Prostate gland (tissue), 2 donors: Measurements from ENCODE around the gene MAB21L3. TPM values are rescaled to one million over a fixed set of nuclear protein-coding genes. Genes with fewer than 3 reads are reported as not detected.

Experiments used
- DNase-seq: peaks from one replicate; pipeline ENCODE4 v3.0.0-alpha.2; 2019; ENCODE audit warnings: low spot score
- H3K27ac ChIP-seq, 2 donors: fragments of 200-600 bp; sonication (generic); 2 replicates each; pipeline ENCODE4 v1.5.1; 2017 to 2019
- H3K27me3 ChIP-seq: fragments of 200-600 bp; sonication (generic); replicated peaks from 2 replicates; pipeline ENCODE4 v1.5.1; 2019; ENCODE audit not compliant: insufficient read depth
- H3K36me3 ChIP-seq, 2 donors: fragments of 200-600 bp; sonication (generic); 1 replicate in 1 of 2; 2 replicates in 1 of 2; pipeline versions ENCODE4 v1.5.1 to v1.8.1; 2017 to 2019
- H3K4me1 ChIP-seq: fragments of 200-600 bp; sonication (generic); replicated peaks from 2 replicates; pipeline ENCODE4 v1.5.1; 2019
- H3K4me3 ChIP-seq, 2 donors: fragments of 200-600 bp; sonication (generic); 2 replicates each; pipeline ENCODE4 v1.5.1; 2017 to 2019
- H3K9me3 ChIP-seq: fragments of 200-600 bp; sonication (generic); 2 replicates; pipeline ENCODE4 v1.5.1; 2017
- CTCF ChIP-seq, 4 experiments: fragments of 200-600 bp in 2 of 4; fragments of 450-650 bp in 2 of 4; sonication (generic) in 2 of 4; IDR thresholded peaks; 1 replicate in 3 of 4; 2 replicates in 1 of 4; pipeline ENCODE4 v1.5.1; 2016 to 2019; ENCODE audit warnings: antibody characterized with exemption in 4 of 4, mild to moderate bottlenecking in 2 of 4, moderate library complexity in 2 of 4
- POLR2A ChIP-seq: fragments of 450-650 bp; IDR thresholded peaks from one replicate; pipeline ENCODE4 v1.6.1; 2016; ENCODE audit warnings: antibody characterized with exemption, mild to moderate bottlenecking
- POLR2AphosphoS5 ChIP-seq: sonication (generic); formaldehyde crosslinking; IDR thresholded peaks from one replicate; pipeline ENCODE4 v1.6.1; 2017; ENCODE audit warnings: antibody characterized with exemption
- WGBS: methylation state at CpG from one replicate; pipeline ENCODE4 v1.1.5; 2018; 5-methylcytosine and 5-hydroxymethylcytosine counted together
- intact Hi-C: fragments of 100-400 bp; cut with DNase I; formaldehyde crosslinking; loops from one replicate; pipeline ENCODE4 v1.14.2; 2022
- total RNA-seq, 2 donors: library from RNA; depleted of rRNA; stranded (reverse); fragments of >200 nt; gene quantifications; one replicate each; pipeline ENCODE4 v1.1.0, GENCODE V29; 2016

Gene MAB21L3
- total RNA-seq, 2 donors from 2014 or later: 4.4 to 4.7 TPM

DNA sequence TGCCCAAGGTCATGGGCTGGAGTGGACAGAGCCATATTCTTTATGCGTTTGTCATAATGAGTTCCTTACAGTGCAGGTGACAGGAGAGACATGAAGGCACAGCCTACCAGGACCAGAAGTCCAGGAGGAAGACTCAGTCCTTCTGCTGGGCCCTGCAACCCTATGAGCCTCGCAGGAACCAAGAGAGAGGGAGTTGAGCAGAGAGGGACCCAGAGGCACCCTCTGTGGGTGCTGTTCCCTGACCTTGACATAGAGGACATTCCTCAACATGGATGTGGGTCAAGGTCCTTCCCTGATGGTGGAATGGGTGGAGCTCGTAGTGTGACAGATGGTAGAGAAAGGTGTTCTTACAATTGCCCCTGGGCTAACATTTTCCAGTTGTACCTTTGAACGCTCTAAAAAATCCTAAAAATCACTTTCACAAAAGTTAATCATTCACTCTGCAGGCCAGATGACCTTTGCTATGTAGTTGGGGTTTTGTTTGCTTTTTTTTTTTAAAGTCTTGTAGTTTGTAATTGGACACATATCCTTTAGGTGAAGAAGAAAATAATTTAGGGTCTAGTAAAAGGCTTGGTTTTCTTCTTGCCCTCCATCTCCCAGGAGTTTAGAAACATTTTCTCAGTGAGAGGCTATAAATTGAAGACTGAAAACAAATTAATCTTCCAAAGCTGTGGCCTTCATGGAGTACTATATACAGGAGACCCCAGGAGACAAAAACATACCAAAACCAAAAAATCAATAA, 41.9 kb downstream of the MAB21L3 start:
- TF ChIP-seq CTCF (IDR thresholded peaks at IDR 0.05): no peak
- no peak for TF ChIP-seq POLR2AphosphoS5
- TF ChIP-seq POLR2A: no peak
- no peak for DNase-seq
- 96% methylated on average over 4 of the region's 4 CpGs for WGBS
- no peaks in the 10 kb centered on the region for H3K27me3 ChIP-seq
- intact Hi-C loops: loop anchor here (1.0 to 2.0 kb wide), 2 partner anchors 16 to 332 kb away; no protein-coding TSS in a partner anchor
- H3K27ac ChIP-seq: no peak overlapping the region
- no peak overlapping the region for H3K4me3 ChIP-seq
- H3K9me3 ChIP-seq: no peaks in the 10 kb centered on the region
- H3K36me3 ChIP-seq: no peaks in the 10 kb centered on the region
- no peaks in the 10 kb centered on the region for H3K4me1 ChIP-seq

- no peaks in the 10 kb centered on the region for H3K4me1 ChIP-seq
- no peaks in the 10 kb centered on the region for H3K9me3 ChIP-seq
- H3K27ac ChIP-seq: no peak overlapping the region
- no peaks in the 10 kb centered on the region for H3K36me3 ChIP-seq
- TF ChIP-seq CTCF (IDR thresholded peaks at IDR 0.05): no peak
- no peak for TF ChIP-seq POLR2AphosphoS5
- no peak for TF ChIP-seq POLR2A
- DNase-seq: no peak
- intact Hi-C loops: loop anchor here (2.0 kb wide), 1 partner anchor 15 kb away; no protein-coding TSS in a partner anchor
- H3K4me3 ChIP-seq: no peak overlapping the region
- H3K27me3 ChIP-seq: no peaks in the 10 kb centered on the region
Observed at GRCh38 chr1:116153692-116154031, 42.5 kb downstream of the MAB21L3 start.

DNA sequence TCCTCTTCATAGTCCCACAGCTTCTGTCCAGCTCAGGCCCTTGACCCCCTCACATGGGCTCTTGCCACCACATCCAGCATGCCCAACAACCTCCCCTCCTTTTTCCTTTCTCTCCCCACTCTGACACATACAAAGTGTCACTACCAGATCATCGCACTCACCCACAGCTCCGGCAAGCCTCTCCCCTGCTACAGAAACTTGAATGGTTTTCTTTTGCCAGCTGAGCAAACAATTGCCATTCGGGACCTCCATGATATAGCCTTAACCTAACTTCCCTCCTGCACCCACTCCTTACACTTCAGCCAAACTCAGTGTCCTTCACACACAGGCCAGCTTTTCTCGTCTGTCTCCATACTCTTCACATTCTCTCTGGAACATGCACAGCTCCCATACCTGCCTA, 43.3 kb downstream of the MAB21L3 start:
- intact Hi-C loops: no loop called here
- Histone ChIP-seq H3K27ac (no peak overlapping the region), H3K27me3 (no peaks in the 10 kb centered on the region), H3K36me3 (no peaks in the 10 kb centered on the region), H3K9me3 (no peaks in the 10 kb centered on the region), H3K4me1 (no peaks in the 10 kb centered on the region), H3K4me3 (no peak overlapping the region)
- DNase-seq: no peak
- TF ChIP-seq POLR2A: no peak
- TF ChIP-seq CTCF (IDR thresholded peaks at IDR 0.05): no peak
- TF ChIP-seq POLR2AphosphoS5: no peak
- 83% methylated on average over 4 of the region's 4 CpGs for WGBS

GRCh38 chr1:116157096-116157495, 45.9 kb downstream of the MAB21L3 start:
- no peak for DNase-seq
- H3K9me3 ChIP-seq: no peaks in the 10 kb centered on the region
- no peaks in the 10 kb centered on the region for H3K4me1 ChIP-seq
- TF ChIP-seq POLR2AphosphoS5 (no peak), POLR2A (no peak), CTCF (IDR thresholded peaks at IDR 0.05) (no peak)
- 88% methylated on average over 4 of the region's 4 CpGs for WGBS
- no peaks in the 10 kb centered on the region for H3K27me3 ChIP-seq
- H3K4me3 ChIP-seq: no peak overlapping the region
- no peaks in the 10 kb centered on the region for H3K36me3 ChIP-seq
- intact Hi-C loops: no loop called here
- H3K27ac ChIP-seq: no peak overlapping the region

DNA sequence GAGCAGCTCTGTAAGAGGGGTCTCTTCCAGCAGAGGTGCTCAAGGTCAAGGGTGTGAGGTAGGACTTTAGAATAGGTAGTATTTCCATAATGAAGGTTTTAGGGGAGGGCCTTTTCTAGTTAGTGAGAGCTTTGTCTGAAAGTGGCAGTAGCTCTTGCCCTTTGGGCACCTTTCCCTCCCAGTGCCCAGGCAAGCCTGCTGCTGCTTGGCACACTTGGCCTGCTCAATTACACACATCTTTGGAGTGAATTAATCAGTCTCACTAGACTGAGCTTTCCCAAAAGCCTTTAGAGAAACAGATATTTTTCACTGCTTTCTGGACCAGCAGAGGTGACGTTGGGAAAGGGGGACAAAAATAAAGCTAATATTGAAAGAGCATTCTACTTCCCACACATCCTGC, 48.0 kb downstream of the MAB21L3 start:
- Histone ChIP-seq H3K27ac (no peak overlapping the region), H3K4me3 (no peak overlapping the region), H3K9me3 (no peaks in the 10 kb centered on the region), H3K4me1 (no peaks in the 10 kb centered on the region), H3K27me3 (no peaks in the 10 kb centered on the region), H3K36me3 (no peaks in the 10 kb centered on the region)
- WGBS: 90% methylated on average over 1 of the region's 1 CpG
- intact Hi-C loops: no loop called here
- no peak for TF ChIP-seq POLR2AphosphoS5
- no peak for TF ChIP-seq POLR2A
- TF ChIP-seq CTCF (IDR thresholded peaks at IDR 0.05): no peak
- no peak for DNase-seq
